Cortex of kidney (tissue), 1 donor: ENCODE results near the gene WDR54.
"Not testable (repeated sequence)": the region's sequence is repeated elsewhere in the genome, so short reads cannot be mapped to it uniquely, and the experiment has no call there.

Experiments
- DNase-seq: peaks from one replicate; lab custom pipeline; 2025; lab: John Stamatoyannopoulos, UW

Gene WDR54

GRCh38 chr2:74429487-74430451 lies 8.2 kb downstream of the WDR54 start:
- DNase-seq = no peak

GRCh38 chr2:74430502-74430901 lies 9.0 kb downstream of the WDR54 start:
- DNase-seq = no peak

- DNase-seq = no peak
Observed at GRCh38 chr2:74436111-74436805, 14.7 kb downstream of the WDR54 start.

GRCh38 chr2:74436848-74437695 lies 15.5 kb downstream of the WDR54 start:
- DNase-seq = no peak

- no peak for DNase-seq
Observed at GRCh38 chr2:74438248-74438647, 16.7 kb downstream of the WDR54 start.

GRCh38 chr2:74439373-74439772 lies 17.8 kb downstream of the WDR54 start:
- no peak for DNase-seq

GRCh38 chr2:74439803-74440377 lies 18.4 kb downstream of the WDR54 start:
- DNase-seq = no peak

- DNase-seq = no peak
Observed at GRCh38 chr2:74440378-74441169, 19.0 kb downstream of the WDR54 start.

- DNase-seq = no peak
Observed at GRCh38 chr2:74441170-74441689, 19.7 kb downstream of the WDR54 start.

GRCh38 chr2:74441690-74442482 lies 20.4 kb downstream of the WDR54 start, which contains the start of gene RTKN:
Gene RTKN (minus strand): TSS chr2:74441937. CDS start chr2:74441816, 121 bp downstream.
- no peak for DNase-seq

GRCh38 chr2:74442483-74443297 lies 21.2 kb downstream of the WDR54 start:
- not testable (repeated sequence) for DNase-seq

- DNase-seq = no peak
Observed at GRCh38 chr2:74444498-74445318, 23.2 kb downstream of the WDR54 start.

- no peak for DNase-seq
Observed at GRCh38 chr2:74447230-74447999, 25.9 kb downstream of the WDR54 start.

GRCh38 chr2:74448771-74449170 lies 27.2 kb downstream of the WDR54 start:
- DNase-seq = no peak

- DNase-seq = no peak
Observed at GRCh38 chr2:74450570-74451190, 29.1 kb downstream of the WDR54 start.

GRCh38 chr2:74454654-74455511 lies 33.4 kb downstream of the WDR54 start, which contains the start of gene INO80B:
Gene INO80B (plus strand): TSS chr2:74455087. CDS start chr2:74455117, 30 bp downstream.
- DNase-seq = peak; percentile 21
